HepG2 (cell line): ENCODE data around the gene PRKAR1A. TPM values are rescaled to one million over a fixed set of nuclear protein-coding genes. Genes with fewer than 3 reads are reported as not detected.

Experiments used
- ATF1 ChIP-seq: IDR thresholded peaks from 2 replicates; pipeline ENCODE4 v1.6.1; 2016; ENCODE audit warnings: mild to moderate bottlenecking, control low read depth
- CREM ChIP-seq, 2 experiments: sonication (generic) in 1 of 2; formaldehyde crosslinking in 1 of 2; IDR thresholded peaks; 2 replicates each; pipeline versions ENCODE4 v1.4.0 to v1.6.1; 2016 to 2020; ENCODE audit warnings: antibody characterized with exemption in 1 of 2, mild to moderate bottlenecking in 1 of 2, missing genetic modification reagents in 1 of 2
- ETV5 ChIP-seq: IDR thresholded peaks from 2 replicates; pipeline ENCODE4 v1.6.1; 2018; ENCODE audit warnings: missing biosample characterization, missing genetic modification reagents, inconsistent platforms, borderline replicate concordance
- FOXA3 ChIP-seq: IDR thresholded peaks from 2 replicates; pipeline ENCODE4 v1.6.1; 2016; ENCODE audit warnings: missing genetic modification reagents, missing compliant biosample characterization
- FOXK1 ChIP-seq: sonication (generic); formaldehyde crosslinking; IDR thresholded peaks from 2 replicates; pipeline ENCODE4 v1.4.0; 2020; ENCODE audit warnings: low read depth, missing genetic modification reagents, borderline replicate concordance
- HMGXB4 ChIP-seq, 2 experiments: sonication (generic) in 1 of 2; formaldehyde crosslinking in 1 of 2; IDR thresholded peaks; 2 replicates each; pipeline versions ENCODE4 v1.4.0 to v1.6.1; 2018 to 2020; ENCODE audit warnings: missing genetic modification reagents in 2 of 2, borderline replicate concordance in 1 of 2, low read depth in 1 of 2, mild to moderate bottlenecking in 1 of 2, missing biosample characterization in 1 of 2
- MED13 ChIP-seq: sonication (generic); formaldehyde crosslinking; IDR thresholded peaks from 2 replicates; pipeline ENCODE4 v1.5.0; 2020; ENCODE audit warnings: missing genetic modification reagents
- MIER2 ChIP-seq: IDR thresholded peaks from 2 replicates; pipeline ENCODE4 v1.6.1; 2016; ENCODE audit warnings: missing biosample characterization, missing genetic modification reagents
- RFX1 ChIP-seq: fragments of 450-650 bp; IDR thresholded peaks from 2 replicates; pipeline ENCODE4 v1.6.1; 2017
- RXRA ChIP-seq: sonication (generic); formaldehyde crosslinking; IDR thresholded peaks from 2 replicates; pipeline ENCODE4 v1.5.1; 2020; ENCODE audit warnings: missing genetic modification reagents
- SKI ChIP-seq: fragments of 450-650 bp; IDR thresholded peaks from one replicate; pipeline ENCODE4 v1.6.1; 2018; ENCODE audit warnings: mild to moderate bottlenecking; ENCODE audit not compliant: partially characterized antibody
- TOE1 ChIP-seq: sonication (generic); formaldehyde crosslinking; IDR thresholded peaks from 2 replicates; pipeline ENCODE4 v1.4.0; 2020; ENCODE audit warnings: mild to moderate bottlenecking, missing genetic modification reagents
- TRIM24 ChIP-seq: sonication (generic); formaldehyde crosslinking; IDR thresholded peaks from 2 replicates; pipeline ENCODE4 v1.8.0; 2022; ENCODE audit warnings: mild to moderate bottlenecking, missing genetic modification reagents
- ZNF841 ChIP-seq: sonication (generic); formaldehyde crosslinking; IDR thresholded peaks from 2 replicates; pipeline ENCODE4 v1.8.1; 2023; ENCODE audit warnings: missing genetic modification reagents, borderline replicate concordance
- ZSCAN31 ChIP-seq: sonication (generic); formaldehyde crosslinking; IDR thresholded peaks from 2 replicates; pipeline ENCODE4 v1.5.0; 2020; ENCODE audit warnings: low read depth, mild to moderate bottlenecking, missing genetic modification reagents
- polyA plus RNA-seq, 8 experiments: library from polyadenylated mRNA; depleted of rRNA in 3 of 8; stranded (reverse) in 7 of 8; unstranded in 1 of 8; fragments of >200 nt; fragmentation: Illumina TruSeq in 4 of 8; extraction: Trizol in 4 of 8; gene quantifications; 2 replicates each; pipeline versions ENCODE4 v1.2.1 to v1.2.3, GENCODE V29; 2011 to 2016; ENCODE audit warnings: low read depth in 4 of 8, missing spikeins in 1 of 8, mixed read lengths in 1 of 8; ENCODE audit not compliant: insufficient read depth in 1 of 8
- total RNA-seq, 5 experiments: library from RNA; depleted of rRNA; stranded (reverse); fragments of >200 nt; fragmentation: Illumina TruSeq; extraction: Trizol; gene quantifications; 2 replicates each; pipeline ENCODE4 v1.2.3, GENCODE V29; 2016; ENCODE audit warnings: low read depth in 1 of 5
- TF ChIP-seq, protein P1 (sequence below): sonication (generic); formaldehyde crosslinking; IDR thresholded peaks from 2 replicates; pipeline ENCODE4 v1.5.1; 2020; ENCODE audit warnings: mild to moderate bottlenecking, missing genetic modification reagents, borderline replicate concordance
- TF ChIP-seq, protein P2 (sequence below): sonication (generic); formaldehyde crosslinking; IDR thresholded peaks from 2 replicates; pipeline ENCODE4 v1.8.1; 2022; ENCODE audit warnings: low read depth, mild to moderate bottlenecking, missing genetic modification reagents
- TF ChIP-seq, protein P3 (sequence below): IDR thresholded peaks from 2 replicates; pipeline ENCODE4 v1.6.1; 2016; ENCODE audit warnings: missing biosample characterization, missing genetic modification reagents, low read depth

PRKAR1A gene
- total and polyA plus RNA-seq, 2 of the 13 experiments (the other 11 are each of a cell fraction or from before 2014, with no cell fraction given): 265 to 266 TPM

DNA sequence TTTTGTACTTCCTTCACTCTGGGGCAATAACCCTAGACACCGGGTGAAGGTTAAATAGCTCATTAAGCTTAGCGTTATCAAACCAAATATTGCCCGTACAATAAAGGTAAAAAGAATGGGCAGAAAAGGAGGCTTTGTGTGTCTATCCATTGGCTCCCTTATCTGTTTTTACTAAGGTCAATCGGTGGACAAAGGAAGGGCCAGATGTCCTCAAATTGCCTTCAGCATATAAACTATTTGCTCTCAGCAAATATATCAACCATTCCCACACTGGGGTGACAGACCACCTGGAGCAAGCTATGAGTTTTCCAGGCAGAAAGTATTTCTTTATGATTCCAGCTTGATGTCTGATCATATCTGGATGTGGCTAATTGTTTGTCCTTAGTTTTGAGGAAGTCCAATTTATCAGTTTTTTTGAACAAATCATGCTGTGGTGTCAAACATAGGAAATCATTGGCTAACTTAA is 29.6 kb upstream of the PRKAR1A start (continued):
- TF ChIP-seq, protein P1, sequence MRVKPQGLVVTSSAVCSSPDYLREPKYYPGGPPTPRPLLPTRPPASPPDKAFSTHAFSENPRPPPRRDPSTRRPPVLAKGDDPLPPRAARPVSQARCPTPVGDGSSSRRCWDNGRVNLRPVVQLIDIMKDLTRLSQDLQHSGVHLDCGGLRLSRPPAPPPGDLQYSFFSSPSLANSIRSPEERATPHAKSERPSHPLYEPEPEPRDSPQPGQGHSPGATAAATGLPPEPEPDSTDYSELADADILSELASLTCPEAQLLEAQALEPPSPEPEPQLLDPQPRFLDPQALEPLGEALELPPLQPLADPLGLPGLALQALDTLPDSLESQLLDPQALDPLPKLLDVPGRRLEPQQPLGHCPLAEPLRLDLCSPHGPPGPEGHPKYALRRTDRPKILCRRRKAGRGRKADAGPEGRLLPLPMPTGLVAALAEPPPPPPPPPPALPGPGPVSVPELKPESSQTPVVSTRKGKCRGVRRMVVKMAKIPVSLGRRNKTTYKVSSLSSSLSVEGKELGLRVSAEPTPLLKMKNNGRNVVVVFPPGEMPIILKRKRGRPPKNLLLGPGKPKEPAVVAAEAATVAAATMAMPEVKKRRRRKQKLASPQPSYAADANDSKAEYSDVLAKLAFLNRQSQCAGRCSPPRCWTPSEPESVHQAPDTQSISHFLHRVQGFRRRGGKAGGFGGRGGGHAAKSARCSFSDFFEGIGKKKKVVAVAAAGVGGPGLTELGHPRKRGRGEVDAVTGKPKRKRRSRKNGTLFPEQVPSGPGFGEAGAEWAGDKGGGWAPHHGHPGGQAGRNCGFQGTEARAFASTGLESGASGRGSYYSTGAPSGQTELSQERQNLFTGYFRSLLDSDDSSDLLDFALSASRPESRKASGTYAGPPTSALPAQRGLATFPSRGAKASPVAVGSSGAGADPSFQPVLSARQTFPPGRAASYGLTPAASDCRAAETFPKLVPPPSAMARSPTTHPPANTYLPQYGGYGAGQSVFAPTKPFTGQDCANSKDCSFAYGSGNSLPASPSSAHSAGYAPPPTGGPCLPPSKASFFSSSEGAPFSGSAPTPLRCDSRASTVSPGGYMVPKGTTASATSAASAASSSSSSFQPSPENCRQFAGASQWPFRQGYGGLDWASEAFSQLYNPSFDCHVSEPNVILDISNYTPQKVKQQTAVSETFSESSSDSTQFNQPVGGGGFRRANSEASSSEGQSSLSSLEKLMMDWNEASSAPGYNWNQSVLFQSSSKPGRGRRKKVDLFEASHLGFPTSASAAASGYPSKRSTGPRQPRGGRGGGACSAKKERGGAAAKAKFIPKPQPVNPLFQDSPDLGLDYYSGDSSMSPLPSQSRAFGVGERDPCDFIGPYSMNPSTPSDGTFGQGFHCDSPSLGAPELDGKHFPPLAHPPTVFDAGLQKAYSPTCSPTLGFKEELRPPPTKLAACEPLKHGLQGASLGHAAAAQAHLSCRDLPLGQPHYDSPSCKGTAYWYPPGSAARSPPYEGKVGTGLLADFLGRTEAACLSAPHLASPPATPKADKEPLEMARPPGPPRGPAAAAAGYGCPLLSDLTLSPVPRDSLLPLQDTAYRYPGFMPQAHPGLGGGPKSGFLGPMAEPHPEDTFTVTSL (CRISPR knock-in tag): peak; percentile 81; the same call in 1 of the 2 replicates
- TF ChIP-seq MIER2 (CRISPR knock-in tag) (0 out of 2 replicates have a peak, but pooled peaks have one; percentile 29), MED13 (CRISPR knock-in tag) (no peak), ZSCAN31 (CRISPR knock-in tag) (0 out of 2 replicates have a peak, but pooled peaks have one; percentile 25), ETV5 (CRISPR knock-in tag) (peak; percentile 60; the same call in 1 of the 2 replicates), RFX1 (no peak), CREM (IDR thresholded peaks at IDR 0.05) (peak; percentile 90), CREM (CRISPR knock-in tag; IDR thresholded peaks at IDR 0.05) (no peak), ATF1 (CRISPR knock-in tag) (peak; percentile 67; the same call in 1 of the 2 replicates), TOE1 (CRISPR knock-in tag) (no peak), FOXA3 (CRISPR knock-in tag) (peak; percentile 73), ZNF841 (no peak), SKI (peak; percentile 21), HMGXB4 (CRISPR knock-in tag; IDR thresholded peaks at IDR 0.05; ENCODE audit: borderline replicate concordance in 1 of 2, low read depth in 1 of 2) (0 out of 4 replicates have a peak, but pooled peaks of 1 of the 2 experiments have one; percentile 11), FOXK1 (peak; percentile 44; the same call in 1 of the 2 replicates), RXRA (CRISPR knock-in tag) (peak; percentile 88; the same call in 1 of the 2 replicates), TRIM24 (CRISPR knock-in tag) (no peak)
- TF ChIP-seq, protein P2, sequence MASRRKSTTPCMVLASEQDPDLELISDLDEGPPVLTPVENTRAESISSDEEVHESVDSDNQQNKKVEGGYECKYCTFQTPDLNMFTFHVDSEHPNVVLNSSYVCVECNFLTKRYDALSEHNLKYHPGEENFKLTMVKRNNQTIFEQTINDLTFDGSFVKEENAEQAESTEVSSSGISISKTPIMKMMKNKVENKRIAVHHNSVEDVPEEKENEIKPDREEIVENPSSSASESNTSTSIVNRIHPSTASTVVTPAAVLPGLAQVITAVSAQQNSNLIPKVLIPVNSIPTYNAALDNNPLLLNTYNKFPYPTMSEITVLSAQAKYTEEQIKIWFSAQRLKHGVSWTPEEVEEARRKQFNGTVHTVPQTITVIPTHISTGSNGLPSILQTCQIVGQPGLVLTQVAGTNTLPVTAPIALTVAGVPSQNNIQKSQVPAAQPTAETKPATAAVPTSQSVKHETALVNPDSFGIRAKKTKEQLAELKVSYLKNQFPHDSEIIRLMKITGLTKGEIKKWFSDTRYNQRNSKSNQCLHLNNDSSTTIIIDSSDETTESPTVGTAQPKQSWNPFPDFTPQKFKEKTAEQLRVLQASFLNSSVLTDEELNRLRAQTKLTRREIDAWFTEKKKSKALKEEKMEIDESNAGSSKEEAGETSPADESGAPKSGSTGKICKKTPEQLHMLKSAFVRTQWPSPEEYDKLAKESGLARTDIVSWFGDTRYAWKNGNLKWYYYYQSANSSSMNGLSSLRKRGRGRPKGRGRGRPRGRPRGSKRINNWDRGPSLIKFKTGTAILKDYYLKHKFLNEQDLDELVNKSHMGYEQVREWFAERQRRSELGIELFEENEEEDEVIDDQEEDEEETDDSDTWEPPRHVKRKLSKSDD (CRISPR knock-in tag): no peak; the same call in 1 of the 2 replicates
- TF ChIP-seq, protein P3, sequence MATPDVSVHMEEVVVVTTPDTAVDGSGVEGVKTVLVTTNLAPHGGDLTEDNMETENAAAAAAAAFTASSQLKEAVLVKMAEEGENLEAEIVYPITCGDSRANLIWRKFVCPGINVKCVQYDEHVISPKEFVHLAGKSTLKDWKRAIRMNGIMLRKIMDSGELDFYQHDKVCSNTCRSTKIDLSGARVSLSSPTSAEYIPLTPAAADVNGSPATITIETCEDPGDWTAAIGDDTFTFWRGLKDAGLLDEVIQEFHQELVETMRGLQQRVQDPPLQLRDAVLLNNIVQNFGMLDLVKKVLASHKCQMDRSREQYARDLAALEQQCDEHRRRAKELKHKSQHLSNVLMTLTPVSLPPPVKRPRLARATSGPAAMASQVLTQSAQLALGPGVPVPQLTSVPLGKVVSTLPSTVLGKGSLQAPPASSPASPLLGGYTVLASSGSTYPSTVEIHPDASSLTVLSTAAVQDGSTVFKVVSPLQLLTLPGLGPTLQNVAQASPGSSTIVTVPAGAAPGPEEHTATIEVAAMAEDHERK (CRISPR knock-in tag): no peak
